Ammon's horn (tissue), 1 donor: ENCODE data around the gene ZNF791.
A peak's percentile ranks its signal among the peaks of the same experiment; 100 is the strongest.
"Not testable (repeated sequence)": the region's sequence is repeated elsewhere in the genome, so short reads cannot be mapped to it uniquely, and the experiment has no call there.

ENCODE experiments used
- DNase-seq: peaks from one replicate; pipeline ENCODE4 v3.0.0-alpha.2; 2016; ENCODE audit warnings: low spot score

ZNF791 gene

GRCh38 chr19:12629215-12629614, 18.5 kb downstream of the ZNF791 start:
- no peak for DNase-seq

- no peak for DNase-seq
These were observed 25.9 kb downstream of the ZNF791 start for GRCh38 chr19:12636631-12637030.

GRCh38 chr19:12638611-12639182, 28.0 kb downstream of the ZNF791 start:
- DNase-seq = no peak

GRCh38 chr19:12639901-12640613, 29.3 kb downstream of the ZNF791 start:
- DNase-seq = peak; percentile 88

- no peak for DNase-seq
These were observed 30.7 kb downstream of the ZNF791 start for GRCh38 chr19:12641456-12641855.

GRCh38 chr19:12642506-12642905, 31.8 kb downstream of the ZNF791 start:
- no peak for DNase-seq

GRCh38 chr19:12643716-12644115, 33.0 kb downstream of the ZNF791 start:
- not testable (repeated sequence) for DNase-seq

- no peak for DNase-seq
These were observed 35.8 kb downstream of the ZNF791 start for GRCh38 chr19:12646551-12646950.

GRCh38 chr19:12647047-12647446, 36.3 kb downstream of the ZNF791 start:
- no peak for DNase-seq

- DNase-seq = peak; percentile 32
These were observed 36.9 kb downstream of the ZNF791 start for GRCh38 chr19:12647490-12648071.

- DNase-seq = no peak
These were observed 37.4 kb downstream of the ZNF791 start for GRCh38 chr19:12648088-12648487.

- no peak for DNase-seq
These were observed 39.2 kb downstream of the ZNF791 start for GRCh38 chr19:12649941-12650340.

GRCh38 chr19:12652219-12652618, 41.5 kb downstream of the ZNF791 start:
- no peak for DNase-seq

- DNase-seq = no peak
These were observed 44.8 kb downstream of the ZNF791 start for GRCh38 chr19:12655546-12655945.

GRCh38 chr19:12656899-12657571, 46.3 kb downstream of the ZNF791 start:
- DNase-seq = no peak

GRCh38 chr19:12657966-12658365, 47.2 kb downstream of the ZNF791 start:
- DNase-seq = no peak

GRCh38 chr19:12660980-12661379, 50.3 kb downstream of the ZNF791 start:
- DNase-seq = peak; percentile 36

GRCh38 chr19:12664406-12665280, 53.9 kb downstream of the ZNF791 start:
- no peak for DNase-seq

GRCh38 chr19:12665281-12665573, 54.5 kb downstream of the ZNF791 start:
- DNase-seq = peak; percentile 68

- no peak for DNase-seq
These were observed 55.0 kb downstream of the ZNF791 start for GRCh38 chr19:12665671-12666264.

GRCh38 chr19:12666265-12667048, 55.7 kb downstream of the ZNF791 start, which contains the start of the genes MAN2B1 and WDR83:
TSS of gene MAN2B1 (minus strand) at chr19:12666742. CDS start at chr19:12666701, 41 bp downstream.
TSS of gene WDR83 (plus strand) at chr19:12666807. CDS start at chr19:12669791, 2,984 bp downstream.
- peak; percentile 71 for DNase-seq
